GM21423 (cell line): ENCODE results near the gene SNAPIN.

ENCODE experiments used
- ATAC-seq: cut with Tn5 transposase; IDR thresholded peaks from one replicate; pipeline ENCODE4 v1.9.1; 2021; ENCODE audit warnings: mild to moderate bottlenecking, moderate library complexity; ENCODE audit not compliant: unreplicated experiment

SNAPIN gene

GRCh38 chr1:153699768-153700167 is 41.3 kb downstream of the SNAPIN start:
- ATAC-seq: no peak

GRCh38 chr1:153705484-153705883 is 47.0 kb downstream of the SNAPIN start:
- ATAC-seq: no peak

- no peak for ATAC-seq
Measured at GRCh38 chr1:153711026-153711425, 52.5 kb downstream of the SNAPIN start.
